ENCODE data around the gene CELA3B. TPM values are rescaled to one million over a fixed set of nuclear protein-coding genes. Genes with fewer than 3 reads are reported as not detected.

The CELA3B gene
- total and polyA plus RNA-seq, 2 of the 13 experiments (the other 11 are each of a cell fraction or from before 2014, with no cell fraction given) = 0.34 TPM; not detected in 1

DNA sequence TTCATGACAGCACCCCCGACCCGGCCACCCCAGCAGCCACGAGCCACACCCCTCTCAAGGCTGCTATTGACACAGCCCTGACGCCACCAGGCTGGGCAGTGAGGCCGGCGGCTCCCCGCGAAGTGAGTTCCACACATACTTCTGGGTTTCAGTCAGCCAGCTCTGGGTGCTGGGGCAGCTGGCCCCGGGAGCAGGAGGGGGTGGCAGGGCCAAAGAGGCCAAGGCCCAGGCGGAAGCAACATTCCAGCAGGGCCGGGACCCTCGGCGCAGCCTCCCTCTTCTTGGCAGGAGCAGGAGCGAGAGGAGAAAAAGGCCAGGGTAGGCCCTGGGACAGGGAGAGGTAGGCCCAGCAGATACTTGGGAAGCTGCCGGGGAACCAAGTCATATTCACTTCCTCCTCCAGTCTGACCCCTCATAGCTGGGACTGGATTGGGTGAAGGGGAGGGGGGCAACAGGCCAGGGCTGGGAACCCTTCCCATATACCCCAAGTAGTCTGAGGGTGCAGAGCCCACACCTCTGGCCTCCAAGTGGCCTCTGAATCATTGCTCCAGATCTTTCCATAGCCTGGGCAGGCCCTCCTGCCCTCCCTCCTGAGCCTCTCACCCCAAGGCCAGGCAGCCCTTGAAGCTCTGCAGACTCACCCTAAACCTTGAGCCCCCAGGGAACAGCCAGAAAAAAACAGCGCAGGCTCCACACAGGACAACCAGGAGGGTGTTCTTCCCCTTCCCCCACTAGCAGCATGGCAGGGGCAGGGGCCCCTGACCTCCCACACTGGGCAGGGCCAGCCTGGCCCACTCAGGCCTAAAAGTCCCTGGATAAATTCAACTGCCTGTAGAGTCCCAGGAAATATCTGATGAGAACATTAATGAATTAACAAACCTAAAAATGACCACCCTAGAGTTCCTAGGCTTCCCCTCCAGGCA, 45.4 kb upstream of the CELA3B start (continued):
- TF ChIP-seq, protein P1, sequence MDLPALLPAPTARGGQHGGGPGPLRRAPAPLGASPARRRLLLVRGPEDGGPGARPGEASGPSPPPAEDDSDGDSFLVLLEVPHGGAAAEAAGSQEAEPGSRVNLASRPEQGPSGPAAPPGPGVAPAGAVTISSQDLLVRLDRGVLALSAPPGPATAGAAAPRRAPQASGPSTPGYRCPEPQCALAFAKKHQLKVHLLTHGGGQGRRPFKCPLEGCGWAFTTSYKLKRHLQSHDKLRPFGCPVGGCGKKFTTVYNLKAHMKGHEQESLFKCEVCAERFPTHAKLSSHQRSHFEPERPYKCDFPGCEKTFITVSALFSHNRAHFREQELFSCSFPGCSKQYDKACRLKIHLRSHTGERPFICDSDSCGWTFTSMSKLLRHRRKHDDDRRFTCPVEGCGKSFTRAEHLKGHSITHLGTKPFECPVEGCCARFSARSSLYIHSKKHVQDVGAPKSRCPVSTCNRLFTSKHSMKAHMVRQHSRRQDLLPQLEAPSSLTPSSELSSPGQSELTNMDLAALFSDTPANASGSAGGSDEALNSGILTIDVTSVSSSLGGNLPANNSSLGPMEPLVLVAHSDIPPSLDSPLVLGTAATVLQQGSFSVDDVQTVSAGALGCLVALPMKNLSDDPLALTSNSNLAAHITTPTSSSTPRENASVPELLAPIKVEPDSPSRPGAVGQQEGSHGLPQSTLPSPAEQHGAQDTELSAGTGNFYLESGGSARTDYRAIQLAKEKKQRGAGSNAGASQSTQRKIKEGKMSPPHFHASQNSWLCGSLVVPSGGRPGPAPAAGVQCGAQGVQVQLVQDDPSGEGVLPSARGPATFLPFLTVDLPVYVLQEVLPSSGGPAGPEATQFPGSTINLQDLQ (CRISPR knock-in tag; IDR thresholded peaks at IDR 0.05) = no peak
- TF ChIP-seq, protein P2, sequence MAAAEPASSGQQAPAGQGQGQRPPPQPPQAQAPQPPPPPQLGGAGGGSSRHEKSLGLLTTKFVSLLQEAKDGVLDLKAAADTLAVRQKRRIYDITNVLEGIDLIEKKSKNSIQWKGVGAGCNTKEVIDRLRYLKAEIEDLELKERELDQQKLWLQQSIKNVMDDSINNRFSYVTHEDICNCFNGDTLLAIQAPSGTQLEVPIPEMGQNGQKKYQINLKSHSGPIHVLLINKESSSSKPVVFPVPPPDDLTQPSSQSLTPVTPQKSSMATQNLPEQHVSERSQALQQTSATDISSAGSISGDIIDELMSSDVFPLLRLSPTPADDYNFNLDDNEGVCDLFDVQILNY (CRISPR knock-in tag; conservative IDR thresholded peaks at IDR 0.05) = no peak; the same call in 1 of the 2 replicates
- TF ChIP-seq FOSL1 (CRISPR knock-in tag; IDR thresholded peaks at IDR 0.05; ENCODE audit: borderline replicate concordance) (peak; percentile 15; the same call in 1 of the 2 replicates), SPEN (CRISPR knock-in tag; IDR thresholded peaks at IDR 0.05; ENCODE audit: low read depth) (no peak), FOXO1 (CRISPR knock-in tag; IDR thresholded peaks at IDR 0.05) (peak; percentile 15; the same call in 1 of the 2 replicates), ZFAT (CRISPR knock-in tag; conservative IDR thresholded peaks at IDR 0.05) (no peak), ZNF337 (CRISPR knock-in tag; IDR thresholded peaks at IDR 0.05; ENCODE audit: borderline replicate concordance, low read depth) (no peak), MAZ (IDR thresholded peaks at IDR 0.05; ENCODE audit: borderline replicate concordance, low read depth, low read length) (no peak), MAZ (CRISPR knock-in tag; IDR thresholded peaks at IDR 0.05; ENCODE audit: low read depth) (peak; percentile 54), ZNF7 (CRISPR knock-in tag; IDR thresholded peaks at IDR 0.05) (no peak), ZSCAN12 (CRISPR knock-in tag; IDR thresholded peaks at IDR 0.05) (no peak), ZNF841 (CRISPR knock-in tag; IDR thresholded peaks at IDR 0.05; ENCODE audit: borderline replicate concordance) (no peak), SMAD3 (CRISPR knock-in tag; IDR thresholded peaks at IDR 0.05) (no peak), NFIB (CRISPR knock-in tag; IDR thresholded peaks at IDR 0.05; ENCODE audit: borderline replicate concordance) (no peak), ZBTB1 (CRISPR knock-in tag; IDR thresholded peaks at IDR 0.05; ENCODE audit: borderline replicate concordance) (no peak)
- TF ChIP-seq, protein P3, sequence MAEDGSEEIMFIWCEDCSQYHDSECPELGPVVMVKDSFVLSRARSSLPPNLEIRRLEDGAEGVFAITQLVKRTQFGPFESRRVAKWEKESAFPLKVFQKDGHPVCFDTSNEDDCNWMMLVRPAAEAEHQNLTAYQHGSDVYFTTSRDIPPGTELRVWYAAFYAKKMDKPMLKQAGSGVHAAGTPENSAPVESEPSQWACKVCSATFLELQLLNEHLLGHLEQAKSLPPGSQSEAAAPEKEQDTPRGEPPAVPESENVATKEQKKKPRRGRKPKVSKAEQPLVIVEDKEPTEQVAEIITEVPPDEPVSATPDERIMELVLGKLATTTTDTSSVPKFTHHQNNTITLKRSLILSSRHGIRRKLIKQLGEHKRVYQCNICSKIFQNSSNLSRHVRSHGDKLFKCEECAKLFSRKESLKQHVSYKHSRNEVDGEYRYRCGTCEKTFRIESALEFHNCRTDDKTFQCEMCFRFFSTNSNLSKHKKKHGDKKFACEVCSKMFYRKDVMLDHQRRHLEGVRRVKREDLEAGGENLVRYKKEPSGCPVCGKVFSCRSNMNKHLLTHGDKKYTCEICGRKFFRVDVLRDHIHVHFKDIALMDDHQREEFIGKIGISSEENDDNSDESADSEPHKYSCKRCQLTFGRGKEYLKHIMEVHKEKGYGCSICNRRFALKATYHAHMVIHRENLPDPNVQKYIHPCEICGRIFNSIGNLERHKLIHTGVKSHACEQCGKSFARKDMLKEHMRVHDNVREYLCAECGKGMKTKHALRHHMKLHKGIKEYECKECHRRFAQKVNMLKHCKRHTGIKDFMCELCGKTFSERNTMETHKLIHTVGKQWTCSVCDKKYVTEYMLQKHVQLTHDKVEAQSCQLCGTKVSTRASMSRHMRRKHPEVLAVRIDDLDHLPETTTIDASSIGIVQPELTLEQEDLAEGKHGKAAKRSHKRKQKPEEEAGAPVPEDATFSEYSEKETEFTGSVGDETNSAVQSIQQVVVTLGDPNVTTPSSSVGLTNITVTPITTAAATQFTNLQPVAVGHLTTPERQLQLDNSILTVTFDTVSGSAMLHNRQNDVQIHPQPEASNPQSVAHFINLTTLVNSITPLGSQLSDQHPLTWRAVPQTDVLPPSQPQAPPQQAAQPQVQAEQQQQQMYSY (CRISPR knock-in tag; IDR thresholded peaks at IDR 0.05) = 0 out of 2 replicates have a peak, but pooled peaks have one; percentile 15
- TF ChIP-seq, protein P4, sequence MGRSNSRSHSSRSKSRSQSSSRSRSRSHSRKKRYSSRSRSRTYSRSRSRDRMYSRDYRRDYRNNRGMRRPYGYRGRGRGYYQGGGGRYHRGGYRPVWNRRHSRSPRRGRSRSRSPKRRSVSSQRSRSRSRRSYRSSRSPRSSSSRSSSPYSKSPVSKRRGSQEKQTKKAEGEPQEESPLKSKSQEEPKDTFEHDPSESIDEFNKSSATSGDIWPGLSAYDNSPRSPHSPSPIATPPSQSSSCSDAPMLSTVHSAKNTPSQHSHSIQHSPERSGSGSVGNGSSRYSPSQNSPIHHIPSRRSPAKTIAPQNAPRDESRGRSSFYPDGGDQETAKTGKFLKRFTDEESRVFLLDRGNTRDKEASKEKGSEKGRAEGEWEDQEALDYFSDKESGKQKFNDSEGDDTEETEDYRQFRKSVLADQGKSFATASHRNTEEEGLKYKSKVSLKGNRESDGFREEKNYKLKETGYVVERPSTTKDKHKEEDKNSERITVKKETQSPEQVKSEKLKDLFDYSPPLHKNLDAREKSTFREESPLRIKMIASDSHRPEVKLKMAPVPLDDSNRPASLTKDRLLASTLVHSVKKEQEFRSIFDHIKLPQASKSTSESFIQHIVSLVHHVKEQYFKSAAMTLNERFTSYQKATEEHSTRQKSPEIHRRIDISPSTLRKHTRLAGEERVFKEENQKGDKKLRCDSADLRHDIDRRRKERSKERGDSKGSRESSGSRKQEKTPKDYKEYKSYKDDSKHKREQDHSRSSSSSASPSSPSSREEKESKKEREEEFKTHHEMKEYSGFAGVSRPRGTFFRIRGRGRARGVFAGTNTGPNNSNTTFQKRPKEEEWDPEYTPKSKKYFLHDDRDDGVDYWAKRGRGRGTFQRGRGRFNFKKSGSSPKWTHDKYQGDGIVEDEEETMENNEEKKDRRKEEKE (IDR thresholded peaks at IDR 0.05) = no peak
- TF ChIP-seq, protein P5, sequence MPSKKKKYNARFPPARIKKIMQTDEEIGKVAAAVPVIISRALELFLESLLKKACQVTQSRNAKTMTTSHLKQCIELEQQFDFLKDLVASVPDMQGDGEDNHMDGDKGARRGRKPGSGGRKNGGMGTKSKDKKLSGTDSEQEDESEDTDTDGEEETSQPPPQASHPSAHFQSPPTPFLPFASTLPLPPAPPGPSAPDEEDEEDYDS (CRISPR knock-in tag; IDR thresholded peaks at IDR 0.05) = no peak

Measured in HepG2 (cell line).